Measurements from ENCODE around the gene NUDT15.
"Not testable (repeated sequence)": the region's sequence is repeated elsewhere in the genome, so short reads cannot be mapped to it uniquely, and the experiment has no call there.

NUDT15 gene

DNA sequence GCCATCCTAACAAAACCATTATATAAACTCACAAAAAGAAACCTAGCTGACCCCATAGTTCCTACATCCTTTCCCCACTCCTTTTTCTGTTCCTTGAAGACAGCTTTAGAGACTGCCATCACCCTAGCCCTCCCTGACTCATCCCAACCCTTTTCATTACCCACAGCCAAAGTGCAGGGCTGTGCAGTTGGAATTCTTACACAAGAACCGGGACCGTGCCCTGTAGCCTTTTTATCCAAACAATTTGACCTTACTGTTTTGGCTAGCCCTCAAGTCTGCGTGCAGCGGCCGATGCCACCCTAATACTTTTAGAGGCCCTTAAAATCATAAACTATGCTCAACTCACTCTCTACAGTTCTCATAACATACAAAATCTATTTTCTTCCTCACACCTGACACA is 22.4 kb downstream of the NUDT15 start:
- Mint-ChIP-seq H3K27ac (peak overlapping the region; percentile 46), H3K36me3 (ENCODE audit: low read depth) (peaks cover 13% of the 10 kb centered on the region)
- H3K9me3 Mint-ChIP-seq; H3K4me3 Mint-ChIP-seq; DNase-seq (ENCODE audit: low spot score); H3K27me3 Mint-ChIP-seq (ENCODE audit: low read depth); H3K4me1 Mint-ChIP-seq (ENCODE audit: low read depth): not testable (repeated sequence)

DNA sequence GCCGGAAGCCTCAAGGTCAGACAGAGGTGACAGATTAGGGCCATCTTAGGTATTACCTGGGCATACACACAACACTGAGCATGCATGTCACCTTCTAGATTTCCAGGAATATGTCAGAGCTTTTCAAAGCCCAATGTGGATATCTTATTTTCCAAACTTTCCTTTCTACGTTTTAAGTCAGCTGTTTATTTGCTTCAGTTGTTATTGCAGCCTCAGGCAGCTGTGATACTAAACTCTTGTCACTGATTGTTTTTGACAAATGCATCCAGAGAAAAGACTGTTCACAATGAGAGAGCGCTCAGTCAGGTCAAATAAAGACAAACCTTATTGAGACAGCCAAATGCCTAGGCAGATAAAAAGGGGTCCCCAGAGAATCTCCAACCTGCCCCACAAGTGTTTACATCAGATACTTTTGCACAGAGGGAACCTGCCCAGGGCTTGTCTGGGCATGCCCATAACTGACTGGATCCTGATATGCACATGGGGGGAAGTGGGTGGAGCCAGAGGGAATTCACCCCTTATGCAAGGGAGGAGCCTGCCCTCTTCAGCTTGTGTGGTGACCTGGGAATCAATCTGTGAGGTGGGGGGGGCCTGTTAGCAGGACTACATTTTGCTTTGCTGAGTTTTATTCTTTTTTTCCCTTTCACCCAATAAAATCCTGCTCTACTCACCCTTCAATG is 28.9 kb downstream of the NUDT15 start:
- Mint-ChIP-seq H3K27me3 (ENCODE audit: low read depth) (no peaks in the 10 kb centered on the region), H3K4me3 (no peak overlapping the region), H3K9me3 (peaks cover 37% of the 10 kb centered on the region), H3K4me1 (ENCODE audit: low read depth) (peaks cover 3% of the 10 kb centered on the region), H3K27ac (peak overlapping the region; percentile 75), H3K36me3 (ENCODE audit: low read depth) (peaks cover 59% of the 10 kb centered on the region)
- no peak for DNase-seq (ENCODE audit: low spot score)

DNA sequence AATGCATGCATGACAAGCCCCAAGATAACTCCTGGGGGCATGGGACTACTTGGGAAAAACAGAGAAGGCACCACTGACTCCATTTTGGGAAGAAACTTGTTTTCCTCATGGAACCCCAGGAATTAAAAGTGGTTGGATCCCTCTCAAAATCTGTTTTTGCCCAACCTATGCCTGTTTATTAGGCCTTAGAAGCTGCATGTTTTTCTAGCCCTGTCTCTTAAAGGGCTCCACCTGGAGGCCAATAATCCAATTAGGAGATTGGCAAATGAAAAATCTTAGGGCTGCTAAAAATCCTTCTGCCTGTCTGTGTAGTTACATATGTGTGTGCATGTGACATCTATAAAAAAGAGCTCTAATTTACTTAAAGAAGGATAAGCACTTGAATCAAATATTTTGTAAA is 30.5 kb downstream of the NUDT15 start:
- H3K4me3 Mint-ChIP-seq: no peak overlapping the region
- no peaks in the 10 kb centered on the region for H3K27me3 Mint-ChIP-seq (ENCODE audit: low read depth)
- H3K27ac Mint-ChIP-seq: no peak overlapping the region
- H3K36me3 Mint-ChIP-seq (ENCODE audit: low read depth): peaks cover 75% of the 10 kb centered on the region
- DNase-seq (ENCODE audit: low spot score): no peak
- peaks cover 3% of the 10 kb centered on the region for H3K4me1 Mint-ChIP-seq (ENCODE audit: low read depth)
- peaks cover 53% of the 10 kb centered on the region for H3K9me3 Mint-ChIP-seq

DNA sequence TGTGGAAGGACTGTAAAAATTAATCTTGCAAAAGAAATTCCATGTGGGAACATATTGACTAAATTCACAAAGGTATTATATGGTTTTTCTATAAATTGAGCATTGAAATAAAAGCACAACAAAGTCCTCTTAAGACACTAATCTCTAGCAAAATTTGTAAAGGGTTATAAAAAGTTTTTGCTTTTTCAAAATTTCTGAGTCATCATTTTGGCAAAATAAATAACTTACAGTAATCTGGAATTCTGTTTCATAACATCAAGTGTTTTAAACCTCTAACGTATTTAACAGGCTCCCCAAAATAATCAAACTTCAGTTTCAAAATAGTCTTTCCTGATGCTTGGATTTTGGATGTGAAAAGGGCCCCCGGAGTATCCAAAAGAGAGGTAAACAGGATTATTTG is 31.4 kb downstream of the NUDT15 start:
- no peak for DNase-seq (ENCODE audit: low spot score)
- H3K36me3 Mint-ChIP-seq (ENCODE audit: low read depth): peaks cover 84% of the 10 kb centered on the region
- no peak overlapping the region for H3K27ac Mint-ChIP-seq
- H3K4me3 Mint-ChIP-seq: no peak overlapping the region
- peaks cover 53% of the 10 kb centered on the region for H3K9me3 Mint-ChIP-seq
- no peaks in the 10 kb centered on the region for H3K27me3 Mint-ChIP-seq (ENCODE audit: low read depth)
- peaks cover 3% of the 10 kb centered on the region for H3K4me1 Mint-ChIP-seq (ENCODE audit: low read depth)

GRCh38 chr13:48069573-48069972 is 32.0 kb downstream of the NUDT15 start:
- Mint-ChIP-seq H3K36me3 (ENCODE audit: low read depth) (peaks cover 90% of the 10 kb centered on the region), H3K27ac (no peak overlapping the region), H3K9me3 (peaks cover 53% of the 10 kb centered on the region), H3K4me1 (ENCODE audit: low read depth) (peaks cover 3% of the 10 kb centered on the region), H3K27me3 (ENCODE audit: low read depth) (no peaks in the 10 kb centered on the region), H3K4me3 (no peak overlapping the region)
- no peak for DNase-seq (ENCODE audit: low spot score)

DNA sequence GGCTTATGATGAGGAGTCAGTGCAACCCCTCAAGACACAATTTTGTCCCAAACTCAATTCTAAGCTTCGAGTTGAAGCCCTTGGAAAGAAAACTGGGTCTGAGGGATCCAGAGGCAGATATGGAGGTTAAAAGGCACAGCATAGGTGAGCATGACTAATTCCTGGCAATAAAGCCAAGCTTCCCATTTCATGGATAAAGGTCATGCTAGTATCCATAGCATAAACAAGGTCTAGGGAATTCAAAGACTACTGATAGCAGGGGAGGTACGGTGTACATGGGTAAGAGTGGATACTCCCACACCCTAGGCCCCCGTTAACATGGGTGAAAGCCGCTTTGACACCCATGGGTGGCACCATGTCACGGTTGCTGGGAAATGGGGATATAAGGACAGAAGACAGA is 33.4 kb downstream of the NUDT15 start:
- H3K9me3 Mint-ChIP-seq: peaks cover 53% of the 10 kb centered on the region
- H3K4me3 Mint-ChIP-seq: no peak overlapping the region
- no peaks in the 10 kb centered on the region for H3K27me3 Mint-ChIP-seq (ENCODE audit: low read depth)
- H3K4me1 Mint-ChIP-seq (ENCODE audit: low read depth): peaks cover 3% of the 10 kb centered on the region
- no peak for DNase-seq (ENCODE audit: low spot score)
- H3K27ac Mint-ChIP-seq: no peak overlapping the region
- peaks cover 95% of the 10 kb centered on the region for H3K36me3 Mint-ChIP-seq (ENCODE audit: low read depth)

- H3K27ac Mint-ChIP-seq: no peak overlapping the region
- H3K4me3 Mint-ChIP-seq: no peak overlapping the region
- peaks cover 93% of the 10 kb centered on the region for H3K36me3 Mint-ChIP-seq (ENCODE audit: low read depth)
- H3K4me1 Mint-ChIP-seq (ENCODE audit: low read depth): peaks cover under 1% of the 10 kb centered on the region
- DNase-seq (ENCODE audit: low spot score): no peak
- no peaks in the 10 kb centered on the region for H3K27me3 Mint-ChIP-seq (ENCODE audit: low read depth)
- H3K9me3 Mint-ChIP-seq: peaks cover 44% of the 10 kb centered on the region
Measured at GRCh38 chr13:48072304-48072703, 34.8 kb downstream of the NUDT15 start.

DNA sequence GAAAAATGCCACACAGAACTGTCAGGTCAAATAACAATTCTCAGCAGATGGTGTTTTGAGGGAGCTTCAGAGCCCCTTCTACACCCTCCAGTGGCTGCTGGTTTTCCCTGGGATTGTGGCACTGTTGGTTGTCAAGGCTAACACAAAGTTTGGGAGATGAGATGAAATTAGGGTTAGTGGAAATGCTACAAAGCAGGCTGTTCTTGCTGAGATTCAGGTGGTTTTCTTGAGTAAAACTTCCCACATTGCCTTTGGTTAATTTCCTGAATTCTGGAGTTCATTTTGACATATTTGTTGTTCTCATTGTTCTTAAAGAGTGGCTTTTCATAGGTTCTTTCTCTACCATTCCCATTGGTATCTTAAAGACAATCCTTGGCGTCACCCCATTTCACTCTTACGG is 35.3 kb downstream of the NUDT15 start:
- Mint-ChIP-seq H3K4me3 (no peak overlapping the region), H3K4me1 (ENCODE audit: low read depth) (no peaks in the 10 kb centered on the region), H3K36me3 (ENCODE audit: low read depth) (peaks cover 90% of the 10 kb centered on the region), H3K27me3 (ENCODE audit: low read depth) (no peaks in the 10 kb centered on the region), H3K27ac (no peak overlapping the region), H3K9me3 (peaks cover 39% of the 10 kb centered on the region)
- no peak for DNase-seq (ENCODE audit: low spot score)

DNA sequence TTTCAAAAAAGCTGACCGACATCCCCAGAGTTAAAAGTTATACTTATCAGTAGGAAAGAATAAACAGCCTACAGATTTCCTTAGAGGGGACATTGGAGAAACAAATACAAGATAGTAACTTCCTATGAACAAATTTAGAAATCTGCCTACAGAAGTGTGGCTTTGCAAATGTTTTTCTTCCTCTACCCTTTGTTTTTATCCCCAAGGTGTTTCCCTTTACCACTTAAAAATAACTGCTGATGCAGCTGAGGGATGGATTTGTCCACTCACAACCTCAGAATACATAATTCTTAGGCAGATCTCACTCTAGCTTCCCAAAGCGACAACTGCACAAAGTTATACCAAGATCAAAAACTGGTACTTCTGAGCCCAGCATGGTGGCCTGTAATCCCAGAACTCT is 36.5 kb downstream of the NUDT15 start:
- peaks cover 8% of the 10 kb centered on the region for H3K4me1 Mint-ChIP-seq (ENCODE audit: low read depth)
- H3K27ac Mint-ChIP-seq: no peak overlapping the region
- H3K9me3 Mint-ChIP-seq: peaks cover 31% of the 10 kb centered on the region
- H3K27me3 Mint-ChIP-seq (ENCODE audit: low read depth): no peaks in the 10 kb centered on the region
- no peak for DNase-seq (ENCODE audit: low spot score)
- no peak overlapping the region for H3K4me3 Mint-ChIP-seq
- peaks cover 89% of the 10 kb centered on the region for H3K36me3 Mint-ChIP-seq (ENCODE audit: low read depth)

DNA sequence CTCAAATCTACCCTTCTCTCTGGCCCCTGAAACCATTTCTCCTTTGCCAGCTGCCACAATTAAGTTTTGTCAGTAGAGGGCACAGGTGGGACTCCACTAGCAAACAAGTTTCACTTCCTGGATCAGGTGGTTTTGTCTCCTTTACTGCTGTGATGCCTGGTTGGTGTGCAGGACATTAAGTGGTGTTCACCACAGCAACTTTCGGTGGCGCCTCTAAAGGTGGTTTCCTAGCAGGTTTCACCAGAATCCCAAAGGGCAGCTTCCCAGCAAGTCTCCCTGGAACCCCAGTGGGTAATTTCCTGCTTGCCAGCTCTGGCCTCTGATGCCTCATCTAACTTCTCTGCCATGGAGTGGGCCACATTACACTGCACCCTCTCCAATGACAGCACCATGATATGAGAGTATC is 40.7 kb downstream of the NUDT15 start:
- peaks cover 66% of the 10 kb centered on the region for H3K36me3 Mint-ChIP-seq (ENCODE audit: low read depth)
- no peak overlapping the region for H3K27ac Mint-ChIP-seq
- no peak for DNase-seq (ENCODE audit: low spot score)
- H3K9me3 Mint-ChIP-seq: no peaks in the 10 kb centered on the region
- peaks cover 8% of the 10 kb centered on the region for H3K4me1 Mint-ChIP-seq (ENCODE audit: low read depth)
- H3K4me3 Mint-ChIP-seq: no peak overlapping the region
- H3K27me3 Mint-ChIP-seq (ENCODE audit: low read depth): no peaks in the 10 kb centered on the region

DNA sequence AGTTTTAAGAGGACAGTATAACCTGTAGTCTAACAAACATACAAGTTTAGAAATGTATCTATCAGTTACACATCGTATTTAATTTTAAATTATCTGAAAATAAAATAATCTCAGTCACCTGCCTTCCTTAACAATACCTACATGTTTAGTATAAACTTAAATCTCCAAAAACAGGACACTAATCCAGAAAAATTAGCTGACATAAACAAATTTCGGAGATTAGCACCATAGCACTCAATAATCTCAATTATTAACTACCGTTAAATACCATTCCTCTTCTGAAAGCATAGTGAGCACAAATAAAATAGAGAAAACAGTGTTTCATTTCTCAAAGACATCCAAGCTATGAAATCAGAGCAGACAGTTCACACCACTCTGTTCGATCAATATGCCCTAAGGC is 44.2 kb downstream of the NUDT15 start:
- Mint-ChIP-seq H3K36me3 (ENCODE audit: low read depth) (peaks cover 49% of the 10 kb centered on the region), H3K27me3 (ENCODE audit: low read depth) (no peaks in the 10 kb centered on the region), H3K27ac (no peak overlapping the region), H3K4me1 (ENCODE audit: low read depth) (peaks cover 8% of the 10 kb centered on the region), H3K9me3 (no peaks in the 10 kb centered on the region), H3K4me3 (no peak overlapping the region)
- no peak for DNase-seq (ENCODE audit: low spot score)

DNA sequence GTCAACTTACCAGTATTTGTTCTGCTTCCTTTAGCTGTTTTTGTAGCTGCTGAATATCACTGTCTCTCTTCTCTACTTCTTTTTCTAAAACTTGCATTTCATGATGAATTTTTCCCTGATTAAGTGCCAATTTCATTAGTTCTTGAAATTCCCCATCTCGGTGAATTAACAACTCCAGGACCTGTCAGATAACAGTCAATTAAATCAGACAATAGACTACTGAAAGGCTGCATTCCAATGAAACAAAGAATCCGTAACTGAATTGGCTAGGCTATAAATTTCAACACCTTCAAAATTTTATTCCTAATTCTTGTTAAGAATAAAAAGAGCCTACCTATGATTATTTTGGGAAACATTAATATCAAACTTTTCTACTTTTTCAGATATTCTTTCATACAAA is 48.7 kb downstream of the NUDT15 start:
- DNase-seq (ENCODE audit: low spot score): no peak
- H3K27me3 Mint-ChIP-seq (ENCODE audit: low read depth): no peaks in the 10 kb centered on the region
- H3K9me3 Mint-ChIP-seq: no peaks in the 10 kb centered on the region
- H3K27ac Mint-ChIP-seq: no peak overlapping the region
- H3K4me1 Mint-ChIP-seq (ENCODE audit: low read depth): peaks cover 10% of the 10 kb centered on the region
- peaks cover 21% of the 10 kb centered on the region for H3K36me3 Mint-ChIP-seq (ENCODE audit: low read depth)
- no peak overlapping the region for H3K4me3 Mint-ChIP-seq

- Mint-ChIP-seq H3K9me3 (peaks cover 5% of the 10 kb centered on the region), H3K4me1 (ENCODE audit: low read depth) (peaks cover 30% of the 10 kb centered on the region)
Measured at GRCh38 chr13:48093588-48093987, 56.1 kb downstream of the NUDT15 start.

DNA sequence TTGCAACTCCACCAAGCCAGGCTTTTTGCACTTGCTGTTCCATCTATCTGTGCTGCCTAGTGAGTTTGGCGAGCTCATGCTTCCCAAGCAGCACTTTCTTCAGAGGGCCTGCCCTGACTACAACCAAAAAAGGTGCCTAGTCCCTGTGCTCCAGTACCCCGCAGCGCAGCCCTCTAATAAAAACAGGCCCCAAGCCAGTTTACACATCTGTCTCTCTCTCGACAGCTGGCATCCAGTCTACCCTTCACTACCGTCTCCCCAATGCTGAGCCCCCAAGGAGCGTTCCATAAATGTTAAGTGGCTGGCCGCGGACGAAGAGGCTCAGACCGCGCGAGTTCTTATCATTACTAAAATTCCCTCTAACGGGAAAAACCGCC is 56.9 kb downstream of the NUDT15 start:
- H3K27ac Mint-ChIP-seq: peak overlapping the region; percentile 95
- peak; percentile 9 for DNase-seq (ENCODE audit: low spot score)
- H3K4me3 Mint-ChIP-seq: peak overlapping the region; percentile 95
- peaks cover 13% of the 10 kb centered on the region for H3K36me3 Mint-ChIP-seq (ENCODE audit: low read depth)
- H3K9me3 Mint-ChIP-seq: peaks cover 5% of the 10 kb centered on the region
- peaks cover 26% of the 10 kb centered on the region for H3K4me1 Mint-ChIP-seq (ENCODE audit: low read depth)
- peaks cover 9% of the 10 kb centered on the region for H3K27me3 Mint-ChIP-seq (ENCODE audit: low read depth)

More at GRCh38 chr13:48093588-48093987, 56.1 kb downstream of the NUDT15 start:
- H3K4me3 Mint-ChIP-seq: peak overlapping the region; percentile 95
- peak overlapping the region; percentile 95 for H3K27ac Mint-ChIP-seq
- no peak for DNase-seq (ENCODE audit: low spot score)
- H3K27me3 Mint-ChIP-seq (ENCODE audit: low read depth): peaks cover 1% of the 10 kb centered on the region
- peaks cover 13% of the 10 kb centered on the region for H3K36me3 Mint-ChIP-seq (ENCODE audit: low read depth)

Data from T-helper 2 cell treated with Interferon-gamma antibody and Interleukin-4, amounts not matched to agents 5 μg/mL and 100 μg/mL, for 36 hours (primary cell).